IMR-90 (cell line): Measurements from ENCODE around the gene CHN1. TPM values are rescaled to one million over a fixed set of nuclear protein-coding genes. Genes with fewer than 3 reads are reported as not detected.

Source experiments
- ATAC-seq: fragments of 200-7000 bp; cut with Tn5 transposase; 2 replicates; pipeline ENCODE4 v1.9.1; 2020; ENCODE audit warnings: low read depth, mild to moderate bottlenecking, moderate library complexity
- BruUV-seq: library from RNA; stranded (reverse); fragments of 400-500 nt; replicated peaks from 2 replicates; lab custom pipeline; 2021; lab: Mats Ljungman, UMichigan
- CTCF ChIA-PET: fragments of 300-600 bp; formaldehyde crosslinking; extraction: SDS; loops from one replicate; lab custom pipeline; 2021; ENCODE audit warnings: antibody characterized with exemption; lab: Yijun Ruan, JAX
- POLR2A ChIA-PET: fragments of 300-600 bp; sonication (Branson Sonifier 250); formaldehyde crosslinking; loops from one replicate; lab custom pipeline; 2022; ENCODE audit warnings: antibody characterized with exemption; ENCODE audit not compliant: unreplicated experiment; lab: Charles Lee
- DNase-seq: peaks from one replicate; pipeline ENCODE4 v3.0.0; 2013
- H2AFZ ChIP-seq: replicated peaks from 2 replicates; pipeline ENCODE3; 2013; ENCODE audit warnings: low read length, mild to moderate bottlenecking; ENCODE audit not compliant: poor library complexity
- H2AK5ac ChIP-seq: 2 replicates; pipeline ENCODE4 v1.6.1; 2013; ENCODE audit warnings: low read depth, low read length, inconsistent platforms
- H2AK9ac ChIP-seq: replicated peaks from 2 replicates; pipeline ENCODE3; 2013; ENCODE audit warnings: mild to moderate bottlenecking, low read depth, low read length, moderate library complexity; ENCODE audit not compliant: poor library complexity
- H2BK120ac ChIP-seq: 2 replicates; pipeline ENCODE4 v1.6.1; 2013; ENCODE audit warnings: low read depth, low read length, inconsistent platforms
- H2BK15ac ChIP-seq: 3 replicates; pipeline ENCODE4 v1.6.1; 2013; ENCODE audit warnings: low read depth, low read length, inconsistent platforms
- H2BK20ac ChIP-seq: 2 replicates; pipeline ENCODE4 v1.6.1; 2013; ENCODE audit warnings: low read depth, mild to moderate bottlenecking, inconsistent platforms, low read length, moderate library complexity
- H2BK5ac ChIP-seq: 2 replicates; pipeline ENCODE4 v1.6.1; 2013; ENCODE audit warnings: mild to moderate bottlenecking, low read depth, low read length, inconsistent platforms; ENCODE audit not compliant: poor library complexity, severe bottlenecking
- H3K14ac ChIP-seq: replicated peaks from 2 replicates; pipeline ENCODE4 v1.6.1; 2013; ENCODE audit warnings: low read depth, low read length, inconsistent platforms
- H3K18ac ChIP-seq: 2 replicates; pipeline ENCODE4 v1.6.1; 2013; ENCODE audit warnings: low read depth, low read length, control low read depth
- H3K23ac ChIP-seq: 2 replicates; pipeline ENCODE4 v1.6.1; 2013; ENCODE audit warnings: low read depth, low read length, inconsistent platforms
- H3K27ac ChIP-seq: 2 replicates; pipeline ENCODE4 v1.5.1; 2013; ENCODE audit warnings: mild to moderate bottlenecking, control low read depth, low read length; ENCODE audit not compliant: insufficient read depth
- H3K27me3 ChIP-seq: 2 replicates; pipeline ENCODE4 v1.6.1; 2013; ENCODE audit warnings: low read length; ENCODE audit not compliant: control insufficient read depth, insufficient read depth
- H3K36me3 ChIP-seq: 2 replicates; pipeline ENCODE4 v1.6.1; 2013; ENCODE audit warnings: low read length, mixed read lengths; ENCODE audit not compliant: control insufficient read depth, insufficient read depth
- H3K4ac ChIP-seq: 2 replicates; pipeline ENCODE4 v1.6.1; 2013; ENCODE audit warnings: low read depth, low read length, inconsistent platforms
- H3K4me1 ChIP-seq: 2 replicates; pipeline ENCODE4 v1.6.1; 2013; ENCODE audit warnings: low read length, mixed read lengths; ENCODE audit not compliant: control insufficient read depth, insufficient read depth
- H3K4me2 ChIP-seq: 2 replicates; pipeline ENCODE4 v1.6.1; 2013; ENCODE audit warnings: low read depth, mild to moderate bottlenecking, control low read depth, low read length, moderate library complexity
- H3K4me3 ChIP-seq: 2 replicates; pipeline ENCODE4 v1.5.1; 2013; ENCODE audit warnings: low read depth, mild to moderate bottlenecking, control low read depth, low read length, moderate library complexity; ENCODE audit not compliant: insufficient read depth
- H3K56ac ChIP-seq: 2 replicates; pipeline ENCODE4 v1.6.1; 2013; ENCODE audit warnings: low read length, inconsistent platforms; ENCODE audit not compliant: insufficient read depth; ENCODE audit errors: extremely low read depth
- H3K79me1 ChIP-seq, 2 experiments: 2 replicates each; pipeline ENCODE4 v1.6.1; 2013; ENCODE audit warnings: low read length in 2 of 2, inconsistent platforms in 1 of 2, low read depth in 1 of 2
- H3K9ac ChIP-seq: 2 replicates; pipeline ENCODE4 v1.6.1; 2013; ENCODE audit warnings: low read depth, low read length, control low read depth
- H3K9me1 ChIP-seq: 2 replicates; pipeline ENCODE4 v1.6.1; 2013; ENCODE audit warnings: low read length, inconsistent platforms; ENCODE audit not compliant: insufficient read depth
- H3K9me3 ChIP-seq: 2 replicates; pipeline ENCODE4 v1.6.1; 2013; ENCODE audit warnings: low read length; ENCODE audit not compliant: control insufficient read depth, insufficient read depth
- H4K20me1 ChIP-seq: 2 replicates; pipeline ENCODE4 v1.6.1; 2013; ENCODE audit warnings: low read length, inconsistent platforms; ENCODE audit not compliant: insufficient read depth
- H4K5ac ChIP-seq: 2 replicates; pipeline ENCODE4 v1.6.1; 2013; ENCODE audit warnings: mild to moderate bottlenecking, low read depth, low read length, control low read depth
- H4K8ac ChIP-seq, 2 experiments: 2 replicates each; pipeline ENCODE4 v1.6.1; 2013; ENCODE audit warnings: low read depth in 2 of 2, low read length in 2 of 2, control low read depth in 1 of 2, inconsistent platforms in 1 of 2
- H4K91ac ChIP-seq: 2 replicates; pipeline ENCODE4 v1.6.1; 2013; ENCODE audit warnings: low read depth, low read length, inconsistent platforms; ENCODE audit not compliant: insufficient read depth
- ELK1 ChIP-seq: fragments of 150-350 bp; IDR thresholded peaks from 2 replicates; pipeline ENCODE4 v1.6.1; 2016; ENCODE audit warnings: low read depth, mild to moderate bottlenecking, low read length, moderate library complexity, borderline replicate concordance
- FOS ChIP-seq: fragments of 150-350 bp; IDR thresholded peaks from 2 replicates; pipeline ENCODE4 v1.6.1; 2016; ENCODE audit warnings: low read depth, low read length
- MXI1 ChIP-seq: IDR thresholded peaks from 2 replicates; pipeline ENCODE4 v1.6.1; 2012; ENCODE audit warnings: low read depth, mild to moderate bottlenecking, low read length, moderate library complexity, borderline replicate concordance
- NFE2L2 ChIP-seq: fragments of 150-350 bp; IDR thresholded peaks from 2 replicates; pipeline ENCODE4 v1.6.1; 2016; ENCODE audit warnings: low read depth, mild to moderate bottlenecking, low read length
- POLR2A ChIP-seq: IDR thresholded peaks from 2 replicates; pipeline ENCODE4 v1.6.1; 2012; ENCODE audit warnings: mild to moderate bottlenecking, low read depth, low read length
- RAD21 ChIP-seq: IDR thresholded peaks from 2 replicates; pipeline ENCODE4 v1.6.1; 2012; ENCODE audit warnings: low read length, improper control_type of control experiment
- WGBS, 2 experiments: methylation state at CpG; one replicate each; pipeline versions ENCODE4 v1.1.5 to v1.1.7; 2013; ENCODE audit warnings: missing lambda C conversion rate in 2 of 2; ENCODE audit not compliant: insufficient read length in 1 of 2; ENCODE audit errors: extremely low coverage in 2 of 2; 5-methylcytosine and 5-hydroxymethylcytosine counted together
- dilution Hi-C: fragments of 300-500 bp; cut with HindIII; formaldehyde crosslinking; loops from one replicate; pipeline ENCODE4 v1.14.3; 2018; ENCODE audit warnings: low sequenced_read_pairs; ENCODE audit not compliant: unreplicated experiment
- in situ Hi-C: fragments of 300-500 bp; cut with MboI; formaldehyde crosslinking; loops from 3 replicates; pipeline ENCODE4 v1.14.3; 2019; ENCODE audit warnings: low sequenced_read_pairs, inconsistent platforms, mixed read lengths
- intact Hi-C: fragments of 100-400 bp; cut with micrococcal nuclease; formaldehyde crosslinking; loops from 2 replicates; pipeline ENCODE4 v1.10.0; 2022
- polyA plus RNA-seq, 3 experiments: library from polyadenylated mRNA; depleted of rRNA; stranded (reverse); fragments of >200 nt; gene quantifications; 2 replicates each; pipeline ENCODE4 v1.2.3, GENCODE V29; 2012; ENCODE audit warnings: low replicate concordance in 1 of 3
- total RNA-seq: library from RNA; depleted of rRNA; stranded (reverse); fragments of >200 nt; gene quantifications from 2 replicates; pipeline ENCODE4 v1.2.3, GENCODE V29; 2012

Gene CHN1
- total and polyA plus RNA-seq, 2 of the 4 experiments (the other 2 are of a cell fraction), result 58.4 to 66.9 TPM

DNA sequence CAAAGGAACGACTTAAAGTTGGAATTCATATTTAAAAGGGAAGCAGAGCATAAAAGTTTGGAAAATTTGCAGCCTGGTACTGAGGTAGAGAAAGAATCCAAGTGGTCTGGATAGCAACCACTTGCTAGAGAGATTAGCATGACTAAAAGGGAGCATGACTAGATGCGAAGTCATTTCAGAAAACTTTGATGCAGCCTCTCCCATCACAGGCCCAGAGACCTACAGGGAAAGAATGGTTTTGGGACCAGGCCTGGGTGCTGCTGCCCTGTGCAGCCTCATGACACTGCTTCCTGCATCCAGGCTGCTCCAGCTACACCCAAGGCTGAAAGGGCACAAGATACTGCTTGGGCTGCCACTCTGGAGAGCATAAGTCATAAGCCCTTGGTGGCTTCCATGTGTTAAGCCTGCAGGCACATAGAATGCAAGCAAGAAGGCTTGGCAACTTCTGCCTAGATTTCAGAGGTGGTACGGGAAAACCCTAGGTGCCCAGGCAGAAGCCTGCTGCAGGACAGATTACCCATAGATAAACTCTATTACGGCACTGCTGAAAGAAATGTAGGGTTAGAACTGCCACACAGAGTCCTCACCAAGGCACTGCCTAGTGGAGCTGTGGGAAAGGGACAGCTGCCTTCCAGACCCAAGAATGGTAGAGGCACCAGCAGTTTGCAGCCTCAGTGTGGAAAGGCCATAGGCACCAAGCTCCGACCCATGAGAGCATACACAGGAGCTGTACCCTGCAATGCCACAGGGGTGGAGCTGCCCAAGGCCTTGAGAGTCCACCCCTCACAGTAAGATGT, 12.6 kb upstream of the CHN1 start (continued):
- no peak for TF ChIP-seq FOS
- no peak for TF ChIP-seq ELK1
- TF ChIP-seq MXI1, result no peak

DNA sequence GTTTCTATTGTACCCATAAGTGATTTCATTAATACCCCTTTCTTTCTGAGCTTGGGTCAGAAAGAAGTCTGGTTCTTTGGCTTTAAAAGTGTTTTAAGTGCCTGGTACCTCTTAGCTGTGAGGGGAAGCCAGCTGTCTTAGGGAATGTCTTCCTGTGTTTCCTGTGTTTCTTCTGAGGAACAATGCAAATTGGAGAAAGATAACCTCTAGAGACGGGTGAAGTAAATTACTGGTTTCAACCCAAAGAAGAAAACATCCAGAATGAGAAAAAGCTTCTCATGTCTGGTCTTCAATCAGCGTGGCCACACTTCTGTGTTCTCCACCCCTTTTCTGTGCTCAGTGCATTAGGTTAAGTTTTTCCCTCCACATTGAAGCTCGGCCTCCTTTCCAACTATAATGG, 10.2 kb upstream of the CHN1 start:
- no peak for TF ChIP-seq POLR2A
- no peak for TF ChIP-seq RAD21
- TF ChIP-seq NFE2L2, result no peak
- ATAC-seq (no peak), DNase-seq (no peak)
- Histone ChIP-seq H3K4ac (no peak overlapping the region), H2AK5ac (no peak overlapping the region), H2AK9ac (no peak overlapping the region), H3K23ac (no peak overlapping the region), H3K4me1 (no peaks in the 10 kb centered on the region), H2AFZ (no peak overlapping the region), H2BK15ac (no peak overlapping the region), H3K18ac (no peak overlapping the region), H2BK5ac (no peak overlapping the region), H4K8ac (no peak overlapping the region), H2BK20ac (no peak overlapping the region), H3K27ac (no peak overlapping the region), H4K5ac (no peak overlapping the region), H3K36me3 (no peaks in the 10 kb centered on the region), H3K9me1 (no peaks in the 10 kb centered on the region), H3K4me3 (no peak overlapping the region), H4K91ac (no peak overlapping the region), H3K79me1 (no peaks in the 10 kb centered on the region), H2BK120ac (no peak overlapping the region), H3K9me3 (no peaks in the 10 kb centered on the region), H3K4me2 (no peak overlapping the region), H3K14ac (no peak overlapping the region), H3K56ac (no peak overlapping the region), H3K27me3 (peaks cover 2% of the 10 kb centered on the region; the same call in 1 of the 2 replicates), H3K9ac (no peak overlapping the region), H4K20me1 (no peaks in the 10 kb centered on the region)
- in situ Hi-C loops (no loop called here), dilution Hi-C loops (no loop called here), intact Hi-C loops (no loop called here)
- WGBS, 2 experiments, result 80% methylated on average over 1 of the region's 3 CpGs; no CpG with 5 or more reads in 1 of the 2 experiments
- no TSS peak for BruUV-seq
- ChIA-PET CTCF (interaction anchor here (0.8 to 1.4 kb wide), 2 partner anchors 10 to 16 kb away, joined by 3 read pairs; no protein-coding TSS in a partner anchor), POLR2A (no interaction called here)
